B cell (primary cell): ENCODE measurements around the gene CAMTA1. TPM values are rescaled to one million over a fixed set of nuclear protein-coding genes. Genes with fewer than 3 reads are reported as not detected.

Experiments
- ATAC-seq: fragments of 200-7000 bp; cut with Tn5 transposase; one replicate; pipeline ENCODE4 v1.10.0; 2021; ENCODE audit warnings: low read depth, mild to moderate bottlenecking, moderate number of reproducible peaks, moderate library complexity
- CTCF ChIA-PET: fragments of 350-600 bp; sonication (Branson Sonifier 250); formaldehyde crosslinking; loops from one replicate; lab custom pipeline; 2021; ENCODE audit warnings: antibody characterized with exemption, inconsistent platforms; lab: Charles Lee
- POLR2A ChIA-PET: fragments of 350-600 bp; sonication (Branson Sonifier 250); formaldehyde crosslinking; loops from one replicate; lab custom pipeline; 2021; ENCODE audit warnings: antibody characterized with exemption; lab: Charles Lee
- DNase-seq: peaks from one replicate; pipeline ENCODE4 v3.0.0; 2013
- H2AFZ ChIP-seq: 2 replicates; pipeline ENCODE4 v1.6.1; 2012; ENCODE audit warnings: mild to moderate bottlenecking, low read depth, low read length; ENCODE audit not compliant: insufficient read depth, poor library complexity, severe bottlenecking
- H3K27ac ChIP-seq, 2 donors: 1 replicate in 1 of 2; 2 replicates in 1 of 2; pipeline ENCODE4 v1.5.1; 2012 to 2013; ENCODE audit warnings: low read length in 2 of 2, mild to moderate bottlenecking in 2 of 2, moderate library complexity in 1 of 2
- H3K27me3 ChIP-seq, 4 experiments: fragments of 200-600 bp in 1 of 4; sonication (generic) in 1 of 4; replicated peaks in 1 of 4; 1 replicate in 2 of 4; 2 replicates in 2 of 4; pipeline versions ENCODE4 v1.6.1 to v1.7.0; 2013 to 2016; ENCODE audit warnings: low read length in 3 of 4, mild to moderate bottlenecking in 2 of 4, mixed read lengths in 1 of 4, moderate library complexity in 1 of 4; ENCODE audit not compliant: insufficient read depth in 4 of 4, control insufficient read depth in 3 of 4; ENCODE audit errors: control extremely low read depth in 1 of 4
- H3K36me3 ChIP-seq, 2 experiments: replicated peaks in 1 of 2; 1 replicate in 1 of 2; 2 replicates in 1 of 2; pipeline versions ENCODE4 v1.6.1 to v1.7.1; 2013; ENCODE audit warnings: low read length in 1 of 2; ENCODE audit not compliant: insufficient read depth in 2 of 2, control insufficient read depth in 1 of 2; ENCODE audit errors: control extremely low read depth in 1 of 2, extremely low read depth in 1 of 2
- H3K4me1 ChIP-seq, 2 donors: fragments of 200-600 bp in 1 of 2; sonication (generic) in 1 of 2; 1 replicate in 1 of 2; 2 replicates in 1 of 2; pipeline versions ENCODE4 v1.5.1 to v1.6.1; 2013 to 2017; ENCODE audit warnings: low read length in 2 of 2; ENCODE audit not compliant: control insufficient read depth in 2 of 2, insufficient read depth in 2 of 2
- H3K4me2 ChIP-seq: replicated peaks from 2 replicates; pipeline ENCODE3; 2012; ENCODE audit warnings: mild to moderate bottlenecking, low read depth, low read length; ENCODE audit not compliant: poor library complexity, severe bottlenecking
- H3K4me3 ChIP-seq, 5 experiments: fragments of 200-600 bp in 1 of 5; sonication (generic) in 1 of 5; 1 replicate in 3 of 5; 2 replicates in 2 of 5; pipeline versions ENCODE4 v1.5.1 to v1.7.0; 2011 to 2016; ENCODE audit warnings: low read length in 4 of 5, mild to moderate bottlenecking in 4 of 5, low read depth in 2 of 5, control low read depth in 1 of 5, moderate library complexity in 1 of 5; ENCODE audit not compliant: insufficient read depth in 1 of 5; ENCODE audit errors: control extremely low read depth in 1 of 5, extremely low read depth in 1 of 5
- H3K79me2 ChIP-seq: fragments of 200-600 bp; sonication (generic); one replicate; pipeline ENCODE4 v1.6.0; 2016; ENCODE audit warnings: low read length; ENCODE audit not compliant: control insufficient read depth, insufficient read depth
- H3K9ac ChIP-seq: fragments of 200-600 bp; sonication (generic); 2 replicates; pipeline ENCODE4 v1.6.1; 2017; ENCODE audit warnings: mild to moderate bottlenecking, low read length, moderate library complexity
- H3K9me3 ChIP-seq, 3 donors: one replicate each; pipeline versions ENCODE4 v1.6.1 to v1.7.1; 2013; ENCODE audit warnings: low read length in 2 of 3; ENCODE audit not compliant: control insufficient read depth in 2 of 3, insufficient read depth in 1 of 3; ENCODE audit errors: control extremely low read depth in 1 of 3
- H4K20me1 ChIP-seq: 2 replicates; pipeline ENCODE4 v1.6.0; 2012; ENCODE audit warnings: mild to moderate bottlenecking, low read length; ENCODE audit not compliant: insufficient read depth, control insufficient read depth, poor library complexity, severe bottlenecking
- H3K27ac Mint-ChIP-seq: one replicate; pipeline ENCODE4 v1.8.0; 2021; ENCODE audit warnings: mixed read lengths
- H3K27me3 Mint-ChIP-seq: one replicate; pipeline ENCODE4 v1.8.0; 2021; ENCODE audit warnings: mixed read lengths
- H3K4me1 Mint-ChIP-seq: one replicate; pipeline ENCODE4 v1.8.0; 2021; ENCODE audit warnings: mixed read lengths
- H3K4me3 Mint-ChIP-seq: one replicate; pipeline ENCODE4 v1.8.0; 2021; ENCODE audit warnings: mixed read lengths
- H3K9me3 Mint-ChIP-seq: one replicate; pipeline ENCODE4 v1.8.0; 2022; ENCODE audit warnings: mixed read lengths; ENCODE audit not compliant: insufficient read depth
- CTCF ChIP-seq: fragments of 200-600 bp; IDR thresholded peaks from one replicate; pipeline ENCODE4 v1.8.0; 2022; ENCODE audit warnings: antibody characterized with exemption, mild to moderate bottlenecking
- EZH2 ChIP-seq: IDR thresholded peaks from 2 replicates; pipeline ENCODE4 v1.6.1; 2012; ENCODE audit warnings: borderline replicate concordance, low read depth, mild to moderate bottlenecking, moderate library complexity, low read length; ENCODE audit not compliant: insufficient read depth, poor library complexity, severe bottlenecking
- WGBS: methylation state at CpG from one replicate; pipeline ENCODE4 v1.1.5; 2013; ENCODE audit warnings: missing lambda C conversion rate; ENCODE audit not compliant: insufficient coverage; 5-methylcytosine and 5-hydroxymethylcytosine counted together
- intact Hi-C: fragments of 100-400 bp; cut with micrococcal nuclease; formaldehyde crosslinking; loops from one replicate; pipeline ENCODE4 v1.10.0; 2022
- polyA plus RNA-seq: library from polyadenylated mRNA; depleted of rRNA; stranded (reverse); fragments of >200 nt; gene quantifications from 2 replicates; pipeline ENCODE4 v1.2.3, GENCODE V29; 2012
- total RNA-seq, 2 donors: library from RNA; stranded (reverse); fragments of 120-200 nt in 1 of 2; gene quantifications; 1 replicate in 1 of 2; 2 replicates in 1 of 2; pipeline versions ENCODE4 v1.2.3 to v1.2.4, GENCODE V29; 2013 to 2022

The CAMTA1 gene
- total and polyA plus RNA-seq, 2 donors (not counting 1 experiment from before 2014, with no cell fraction given): 42.2 to 45.7 TPM

DNA sequence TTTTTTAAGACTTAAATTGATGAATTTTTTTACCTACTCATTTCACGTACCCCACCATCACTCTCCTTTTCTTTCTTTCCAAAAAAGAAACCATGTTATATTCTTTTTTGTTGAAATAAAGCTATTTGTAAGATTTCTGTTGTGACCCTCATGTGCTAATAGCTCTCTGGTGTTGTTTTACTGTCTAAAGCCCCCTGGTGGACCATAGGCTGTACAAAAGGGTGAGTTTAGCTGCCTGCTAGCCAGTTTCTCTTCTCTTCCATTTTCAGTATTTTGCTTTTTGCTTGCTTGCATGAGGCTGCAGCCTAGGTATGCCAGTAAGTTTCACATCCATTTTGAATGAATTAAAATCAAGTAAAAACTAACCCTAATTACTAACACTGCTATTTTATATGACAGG is 970.2 kb downstream of the CAMTA1 start:
- no peak overlapping the region for H3K4me2 ChIP-seq

DNA sequence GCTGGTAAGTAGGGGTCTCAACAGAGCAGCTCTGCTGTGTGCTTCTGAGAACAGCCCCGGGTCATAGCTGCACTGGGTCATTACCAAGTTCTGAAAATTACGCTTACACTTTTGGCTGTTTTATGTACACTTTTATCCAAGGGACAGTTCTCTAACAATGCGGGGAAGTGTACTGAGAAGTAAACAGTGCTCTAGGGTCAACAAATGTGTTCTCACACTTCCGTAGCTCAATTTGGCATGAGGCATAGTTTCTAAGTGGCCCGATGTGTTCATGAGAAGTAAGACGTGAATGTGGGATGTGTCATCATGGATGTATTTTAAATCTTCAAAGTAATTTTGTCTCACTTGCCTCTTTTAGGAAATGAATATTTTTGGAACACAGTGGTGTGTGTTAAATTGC is 975.0 kb downstream of the CAMTA1 start:
- Mint-ChIP-seq H3K9me3 (no peaks in the 10 kb centered on the region), H3K27me3 (no peaks in the 10 kb centered on the region), H3K27ac (no peak overlapping the region), H3K4me1 (no peaks in the 10 kb centered on the region), H3K4me3 (no peak overlapping the region)
- TF ChIP-seq EZH2 (no peak), CTCF (no peak)
- H3K36me3 ChIP-seq: no peaks in the 10 kb centered on the region
- intact Hi-C loops: no loop called here
- 98% methylated on average over 5 of the region's 6 CpGs for WGBS
- no peak for ATAC-seq
- no peak overlapping the region for H3K4me3 ChIP-seq
- no peaks in the 10 kb centered on the region for H3K79me2 ChIP-seq
- H4K20me1 ChIP-seq: no peaks in the 10 kb centered on the region
- POLR2A ChIA-PET: no interaction called here
- H2AFZ ChIP-seq: no peak overlapping the region
- no peak overlapping the region for H3K27ac ChIP-seq
- H3K9me3 ChIP-seq: no peaks in the 10 kb centered on the region
- H3K27me3 ChIP-seq: no peaks in the 10 kb centered on the region
- H3K4me1 ChIP-seq: no peaks in the 10 kb centered on the region
- no peak for DNase-seq
- H3K4me2 ChIP-seq: no peak overlapping the region
- CTCF ChIA-PET: interaction anchor here (2.6 to 4.6 kb wide), 2 partner anchors 8 to 91 kb away, joined by 9 to 39 read pairs; no protein-coding TSS in a partner anchor
- no peak overlapping the region for H3K9ac ChIP-seq

More for the DNA sequence above, 970.2 kb downstream of the CAMTA1 start:
- H3K36me3 ChIP-seq: no peaks in the 10 kb centered on the region
- TF ChIP-seq CTCF (no peak), EZH2 (no peak)
- H3K4me1 ChIP-seq: peaks cover 0 to 7% of the 10 kb centered on the region in 2 donors
- Mint-ChIP-seq H3K27ac (no peak overlapping the region), H3K4me3 (no peak overlapping the region), H3K4me1 (peaks cover 4% of the 10 kb centered on the region), H3K9me3 (no peaks in the 10 kb centered on the region), H3K27me3 (no peaks in the 10 kb centered on the region)
- POLR2A ChIA-PET: no interaction called here
- H2AFZ ChIP-seq: no peak overlapping the region
- H3K9ac ChIP-seq: no peak overlapping the region
- H3K27me3 ChIP-seq: no peaks in the 10 kb centered on the region
- CTCF ChIA-PET: interaction anchor here (0.7 to 11.3 kb wide), 3 partner anchors 8 to 87 kb away, joined by 4 to 504 read pairs (median 5); no protein-coding TSS in a partner anchor
- H3K4me3 ChIP-seq: no peak overlapping the region
- intact Hi-C loops: no loop called here
- ATAC-seq (no peak), DNase-seq (no peak)
- no peaks in the 10 kb centered on the region for H4K20me1 ChIP-seq
- no peaks in the 10 kb centered on the region for H3K79me2 ChIP-seq
- no peak overlapping the region for H3K27ac ChIP-seq
- no peaks in the 10 kb centered on the region for H3K9me3 ChIP-seq
- WGBS: no CpG with 5 or more reads among the region's 1 CpG
